Tibial artery (tissue), 4 donors: Measurements from ENCODE around the gene IRF7.
A peak's percentile ranks its signal among the peaks of the same experiment; 100 is the strongest.

Source experiments
- DNase-seq, 2 donors: peaks; one replicate each; pipeline ENCODE4 v3.0.0-alpha.2; 2019
- H3K27ac ChIP-seq, 2 donors: fragments of 200-600 bp; sonication (generic) in 1 of 2; 1 replicate in 1 of 2; 2 replicates in 1 of 2; pipeline ENCODE4 v1.5.1; 2018 to 2019; ENCODE audit warnings: mild to moderate bottlenecking in 1 of 2
- H3K27me3 ChIP-seq, 2 donors: fragments of 200-600 bp; sonication (generic) in 1 of 2; one replicate each; pipeline versions ENCODE4 v1.5.1 to v1.6.0; 2016 to 2019
- H3K36me3 ChIP-seq, 3 donors: fragments of 200-600 bp; sonication (generic) in 2 of 3; one replicate each; pipeline ENCODE4 v1.5.1; 2016 to 2019; ENCODE audit warnings: mild to moderate bottlenecking in 2 of 3
- H3K4me1 ChIP-seq, 4 donors: fragments of 200-600 bp; sonication (generic) in 2 of 4; 1 replicate in 3 of 4; 2 replicates in 1 of 4; pipeline ENCODE4 v1.5.1; 2016 to 2019
- H3K4me3 ChIP-seq, 2 donors: fragments of 200-600 bp; sonication (generic) in 1 of 2; 1 replicate in 1 of 2; 2 replicates in 1 of 2; pipeline ENCODE4 v1.5.1; 2018 to 2019; ENCODE audit warnings: mild to moderate bottlenecking in 2 of 2
- H3K9me3 ChIP-seq, 3 donors: fragments of 200-600 bp; sonication (generic) in 1 of 3; one replicate each; pipeline ENCODE4 v1.5.1; 2016 to 2019
- CTCF ChIP-seq, 2 experiments: fragments of 200-600 bp in 1 of 2; fragments of 450-650 bp in 1 of 2; IDR thresholded peaks; one replicate each; pipeline ENCODE4 v1.5.1; 2017 to 2019; ENCODE audit warnings: antibody characterized with exemption in 2 of 2, mild to moderate bottlenecking in 1 of 2, moderate library complexity in 1 of 2
- intact Hi-C: fragments of 100-400 bp; cut with DNase I; formaldehyde crosslinking; loops from one replicate; pipeline ENCODE4 v1.15.0; 2023; ENCODE audit warnings: low total_unique reads

Gene IRF7

DNA sequence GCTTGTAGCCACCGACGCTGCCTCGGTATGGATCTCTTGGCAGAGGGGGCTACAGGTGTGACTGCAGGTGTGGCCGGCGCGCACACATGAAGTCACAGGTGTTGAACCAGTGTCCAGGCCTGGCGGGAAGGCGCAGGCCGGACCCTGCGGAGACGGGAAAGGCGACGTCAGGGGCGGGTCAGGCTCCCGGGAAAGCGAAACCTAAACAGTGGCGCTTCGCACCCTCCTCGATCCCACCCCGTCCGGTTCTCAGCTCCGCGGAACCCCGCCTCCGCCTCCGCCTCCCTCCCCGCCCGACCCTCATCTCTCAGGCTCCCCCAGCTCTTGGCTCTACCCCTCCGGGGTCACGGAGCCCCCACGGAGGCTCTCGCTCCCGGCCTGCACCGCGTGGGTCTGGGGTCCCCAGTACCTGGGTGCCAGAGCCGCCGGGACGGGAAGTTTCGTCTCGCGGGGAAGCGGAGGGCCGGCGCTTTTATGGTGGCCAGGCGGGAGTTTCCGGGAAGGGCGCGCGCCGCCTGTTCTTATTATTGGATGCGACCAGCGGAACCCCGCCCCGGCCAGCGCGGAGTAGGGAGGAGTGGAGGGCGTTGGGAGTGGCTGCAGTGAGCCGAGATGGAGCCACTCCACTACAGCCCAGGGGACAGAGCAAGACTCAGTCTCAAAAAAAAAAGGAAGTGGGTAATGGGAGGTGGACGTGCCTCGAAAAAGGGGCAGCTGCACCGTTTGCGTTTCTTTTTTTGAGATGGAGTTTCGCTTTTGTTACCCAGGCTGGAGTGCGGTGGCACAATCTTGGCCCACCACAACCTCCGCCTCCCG is at the start of gene IRF7:
IRF7 (minus strand) TSS at position 447 of the 816 bp plus-strand sequence. CDS start 586 bp downstream, outside the sequence.
- no peaks in the 10 kb centered on the region for H3K9me3 ChIP-seq
- no peaks in the 10 kb centered on the region for H3K27me3 ChIP-seq
- peaks cover 29 to 47% (median 30%) of the 10 kb centered on the region in 3 donors for H3K36me3 ChIP-seq
- TF ChIP-seq CTCF (IDR thresholded peaks at IDR 0.05), result no peak
- peak within 1 kb of the TSS; percentile 77 to 89 for H3K4me3 ChIP-seq
- peaks cover 0 to 28% (median 19%) of the 10 kb centered on the region in 4 donors for H3K4me1 ChIP-seq
- intact Hi-C loops, result no loop called here
- peak within 1 kb of the TSS; percentile 86 to 90 for H3K27ac ChIP-seq
- DNase-seq, result peak; percentile 98

DNA sequence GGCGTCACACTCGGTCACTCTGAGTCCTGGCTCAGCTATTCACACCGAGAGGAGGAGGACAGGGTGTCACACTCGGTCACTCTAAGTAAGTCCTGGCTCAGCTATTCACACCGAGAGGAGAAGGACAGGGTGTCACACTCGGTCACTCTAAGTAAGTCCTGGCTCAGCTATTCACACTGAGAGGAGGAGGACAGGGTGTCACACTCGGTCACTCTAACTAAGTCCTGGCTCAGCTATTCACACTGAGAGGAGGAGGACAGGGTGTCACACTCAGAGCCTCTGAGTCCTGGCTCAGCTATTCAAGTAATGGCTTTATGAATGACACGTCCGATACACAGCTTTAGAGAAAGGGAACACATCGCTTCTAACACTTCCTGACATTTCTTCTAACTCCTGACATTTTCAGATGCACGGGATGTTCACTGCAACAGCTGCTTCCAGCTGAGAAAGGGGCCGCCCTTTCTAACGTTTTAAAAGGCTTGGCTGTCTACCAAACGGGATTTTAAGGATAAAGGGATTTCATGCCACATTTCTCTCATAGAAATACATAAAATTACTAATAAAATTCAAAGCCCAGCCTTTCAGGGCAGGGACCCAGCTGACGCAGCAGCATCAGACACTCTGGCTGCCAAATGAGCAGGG is 49.4 kb upstream of the IRF7 start:
- Histone ChIP-seq H3K4me1 (peaks cover 0 to 9% (median 0%) of the 10 kb centered on the region in 4 donors), H3K27ac (no peak overlapping the region), H3K36me3 (peaks cover 5 to 33% (median 25%) of the 10 kb centered on the region in 3 donors), H3K27me3 (no peaks in the 10 kb centered on the region), H3K9me3 (no peaks in the 10 kb centered on the region), H3K4me3 (no peak overlapping the region)
- TF ChIP-seq CTCF (IDR thresholded peaks at IDR 0.05), result no peak
- no peak for DNase-seq
- intact Hi-C loops, result no loop called here

DNA sequence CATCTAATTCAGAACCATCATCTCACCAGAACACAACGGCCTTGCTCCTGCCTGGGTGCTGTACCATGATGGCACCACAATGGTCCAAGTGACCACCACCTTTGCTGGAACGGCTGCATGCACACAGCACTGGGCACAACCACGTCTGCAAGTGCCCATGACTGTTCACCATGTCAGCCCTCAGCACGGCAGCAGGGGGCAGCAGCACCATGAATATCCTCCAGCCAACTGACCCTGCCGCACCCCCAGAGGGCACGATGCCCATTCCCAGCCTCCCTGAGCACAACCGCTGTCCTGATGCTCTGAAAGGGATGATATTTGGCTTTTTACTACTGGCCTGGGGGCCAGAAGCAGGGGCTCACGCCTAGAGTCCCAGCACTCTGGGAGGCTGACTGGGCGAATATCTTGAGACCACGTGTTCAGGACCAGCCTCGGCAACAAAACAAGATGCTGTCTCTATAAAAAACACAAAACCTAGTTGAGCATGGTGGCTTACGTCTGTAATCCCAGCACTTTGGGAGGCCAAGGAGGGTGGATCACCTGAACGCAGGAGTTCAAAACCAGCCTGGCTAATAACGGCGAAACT is 47.0 kb upstream of the IRF7 start:
- peak in 1 of 2 donors; percentile 37 for DNase-seq
- TF ChIP-seq CTCF (IDR thresholded peaks at IDR 0.05), result peak; percentile 50 to 70
- no peaks in the 10 kb centered on the region for H3K27me3 ChIP-seq
- H3K36me3 ChIP-seq, result peaks cover 9 to 54% (median 41%) of the 10 kb centered on the region in 3 donors
- intact Hi-C loops, result loop anchor here (5.0 kb wide), 1 partner anchor 60 kb away; no protein-coding TSS in a partner anchor
- peaks cover 0 to 9% (median 0%) of the 10 kb centered on the region in 4 donors for H3K4me1 ChIP-seq
- no peaks in the 10 kb centered on the region for H3K9me3 ChIP-seq
- no peak overlapping the region for H3K4me3 ChIP-seq
- H3K27ac ChIP-seq, result no peak overlapping the region

- Histone ChIP-seq H3K4me1 (peaks cover 0 to 9% (median 0%) of the 10 kb centered on the region in 4 donors), H3K9me3 (no peaks in the 10 kb centered on the region), H3K27me3 (no peaks in the 10 kb centered on the region), H3K27ac (no peak overlapping the region), H3K36me3 (peaks cover 9 to 58% (median 35%) of the 10 kb centered on the region in 3 donors), H3K4me3 (no peak overlapping the region)
- no peak for DNase-seq
- TF ChIP-seq CTCF (IDR thresholded peaks at IDR 0.05), result no peak
- intact Hi-C loops, result loop anchor here (5.0 kb wide), 1 partner anchor 61 kb away; no protein-coding TSS in a partner anchor
Observed at GRCh38 chr11:660681-661444, 45.1 kb upstream of the IRF7 start.

GRCh38 chr11:660281-660680 is 44.5 kb upstream of the IRF7 start:
- Histone ChIP-seq H3K27me3 (no peaks in the 10 kb centered on the region), H3K4me3 (no peak overlapping the region), H3K9me3 (no peaks in the 10 kb centered on the region), H3K27ac (no peak overlapping the region), H3K36me3 (peaks cover 10 to 55% (median 31%) of the 10 kb centered on the region in 3 donors), H3K4me1 (peaks cover 0 to 5% (median 0%) of the 10 kb centered on the region in 4 donors)
- no peak for DNase-seq
- intact Hi-C loops, result loop anchor here (5.0 kb wide), 1 partner anchor 62 kb away; no protein-coding TSS in a partner anchor
- no peak for TF ChIP-seq CTCF (IDR thresholded peaks at IDR 0.05)
